ENCODE data around the gene CTRL.

The CTRL gene

DNA sequence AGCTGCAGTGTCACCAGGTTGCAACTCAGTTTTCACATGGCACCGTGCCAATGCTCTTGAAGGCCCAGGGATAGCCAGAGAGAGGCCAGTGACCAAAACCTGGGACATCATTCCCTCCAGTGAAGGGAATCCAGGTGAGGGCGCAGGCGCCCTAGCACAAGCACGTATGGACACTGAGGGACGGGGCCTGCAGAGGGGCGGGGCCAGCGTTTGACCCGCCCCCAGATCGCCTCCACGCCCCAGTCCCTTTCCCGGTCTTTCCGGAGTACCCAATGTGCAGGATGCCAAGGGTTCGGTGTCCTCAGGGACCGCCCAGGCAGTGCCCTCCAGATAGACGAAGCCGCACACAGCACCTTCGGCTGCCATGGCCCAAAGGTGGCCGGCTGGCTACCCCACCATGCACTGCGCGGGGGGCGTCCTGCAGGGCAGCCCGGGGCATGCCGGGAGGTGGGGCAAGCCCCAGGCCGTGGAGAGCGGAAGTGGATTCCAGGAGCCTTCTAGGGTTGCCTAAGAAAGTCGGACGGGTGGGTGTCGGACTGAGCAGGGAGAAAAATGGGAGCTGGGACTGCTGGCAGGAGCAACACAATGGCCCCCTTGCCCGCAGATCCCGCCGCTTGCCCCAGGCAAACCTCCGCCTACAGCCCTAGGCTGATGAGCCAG, 32.1 kb upstream of the CTRL start:
- H3K36me3 ChIP-seq (ENCODE audit: control insufficient read depth in 2 of 2, insufficient read depth in 1 of 2, low read length in 2 of 2), result peaks cover 0 to 73% of the 10 kb centered on the region in 2 experiments; a peak in 2 of 3 replicates
- H3K27ac ChIP-seq (ENCODE audit: extremely low read depth, low read depth, low read length), result no peak overlapping the region
- ChIA-PET CTCF (interaction anchor here (0.6 kb wide), 1 partner anchor 30 kb away, joined by 3 read pairs; no protein-coding TSS in a partner anchor), POLR2A (interaction anchor here (0.7 to 1.8 kb wide), 3 partner anchors 16 to 59 kb away, joined by 3 to 5 read pairs (median 4); partner anchors contain the start of genes DDX28 and DUS2)
- no peak overlapping the region for H3K4me3 ChIP-seq (ENCODE audit: low read depth, low read length)
- TF ChIP-seq ZNF112 (tag by site-specific recombination; IDR thresholded peaks at IDR 0.05) (no peak), KLF9 (tag by site-specific recombination; IDR thresholded peaks at IDR 0.05; ENCODE audit: low read depth) (0 out of 2 replicates have a peak, but pooled peaks have one; percentile 36)
- H3K9me3 ChIP-seq (ENCODE audit: control insufficient read depth, insufficient read depth, low read depth, low read length), result no peaks in the 10 kb centered on the region
- no peaks in the 10 kb centered on the region; the same call in none of the 2 replicates for H3K4me1 ChIP-seq (ENCODE audit: control insufficient read depth, insufficient read depth, low read length)

DNA sequence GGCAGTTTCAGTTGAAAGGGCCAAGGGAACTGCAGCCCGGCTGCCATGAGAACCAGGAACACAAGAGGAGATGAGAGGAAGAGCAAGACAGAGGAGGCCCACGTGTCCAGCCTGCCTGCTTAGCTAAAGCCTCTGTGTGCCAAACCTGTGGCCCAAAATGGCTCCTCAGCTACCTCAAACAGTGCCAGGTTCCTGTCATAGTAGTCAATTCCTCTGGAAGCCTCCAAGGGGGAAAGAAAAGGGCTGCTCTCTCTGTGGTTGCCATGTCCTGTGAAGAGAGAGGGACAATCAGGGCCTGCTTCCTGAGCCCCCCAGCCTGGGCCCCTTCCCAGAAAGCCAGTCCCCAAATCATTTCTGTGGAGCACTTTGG, 31.6 kb upstream of the CTRL start:
- no peak for TF ChIP-seq ZNF214 (tag by site-specific recombination; IDR thresholded peaks at IDR 0.05; ENCODE audit: borderline replicate concordance)
- TF ChIP-seq ZNF548 (tag by site-specific recombination; IDR thresholded peaks at IDR 0.05), result no peak
- no peak for TF ChIP-seq ZNF610 (tag by site-specific recombination; IDR thresholded peaks at IDR 0.05; ENCODE audit: borderline replicate concordance)
- no peak for TF ChIP-seq ZNF600 (tag by site-specific recombination; IDR thresholded peaks at IDR 0.05)
- TF ChIP-seq ZNF596 (tag by site-specific recombination; IDR thresholded peaks at IDR 0.05), result no peak
- no peak for TF ChIP-seq ZNF560 (tag by site-specific recombination; IDR thresholded peaks at IDR 0.05; ENCODE audit: borderline replicate concordance)
- TF ChIP-seq ZNF776 (tag by site-specific recombination; IDR thresholded peaks at IDR 0.05; ENCODE audit: borderline replicate concordance), result no peak
- no peak for TF ChIP-seq ZBTB8A (tag by site-specific recombination; IDR thresholded peaks at IDR 0.05)
- no peak overlapping the region for H3K27ac ChIP-seq (ENCODE audit: extremely low read depth, low read depth, low read length)
- no peaks in the 10 kb centered on the region for H3K9me3 ChIP-seq (ENCODE audit: control insufficient read depth, insufficient read depth, low read depth, low read length)
- H3K4me1 ChIP-seq (ENCODE audit: control insufficient read depth, insufficient read depth, low read length), result no peaks in the 10 kb centered on the region; the same call in none of the 2 replicates
- ChIA-PET CTCF (interaction anchor here (1.1 kb wide), 1 partner anchor 77 kb away, joined by 4 read pairs; no protein-coding TSS in a partner anchor), POLR2A (interaction anchor here (0.6 to 1.8 kb wide), 3 partner anchors 28 to 357 kb away, joined by 4 to 6 read pairs (median 5); partner anchors contain the start of genes DDX28 and DUS2)
- H3K36me3 ChIP-seq (ENCODE audit: control insufficient read depth in 2 of 2, insufficient read depth in 1 of 2, low read length in 2 of 2), result peaks cover 0 to 78% of the 10 kb centered on the region in 2 experiments; a peak in 2 of 3 replicates
- no peak overlapping the region for H3K4me3 ChIP-seq (ENCODE audit: low read depth, low read length)

DNA sequence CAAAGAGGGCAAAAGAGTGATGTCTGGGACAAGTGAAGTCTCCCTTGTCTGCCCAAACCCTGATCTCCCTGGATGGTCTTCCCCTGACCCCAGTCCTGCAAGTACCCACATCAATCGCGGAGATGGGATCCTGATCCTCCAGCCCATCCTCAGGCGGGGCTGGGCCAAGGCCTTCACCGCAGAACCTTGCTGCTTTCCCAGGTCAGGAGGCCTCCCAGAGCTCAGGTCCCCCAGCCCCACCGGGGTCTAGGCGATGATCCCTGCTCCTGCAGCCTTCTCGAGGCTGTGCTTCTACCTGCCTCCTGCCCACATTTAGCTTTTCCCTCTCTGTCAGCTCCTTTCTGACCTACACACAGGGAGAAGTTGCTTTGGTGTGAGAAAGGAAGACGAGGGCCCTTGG, 30.5 kb upstream of the CTRL start:
- no peak overlapping the region for H3K4me3 ChIP-seq (ENCODE audit: low read depth, low read length)

More for the DNA sequence above, 30.5 kb upstream of the CTRL start:
- no peak overlapping the region for H3K27ac ChIP-seq (ENCODE audit: extremely low read depth, low read depth, low read length)
- TF ChIP-seq ZNF843 (tag by site-specific recombination; IDR thresholded peaks at IDR 0.05) (no peak), GLIS2 (tag by site-specific recombination; IDR thresholded peaks at IDR 0.05) (no peak), YY1 (tag by site-specific recombination; IDR thresholded peaks at IDR 0.05) (no peak), ZBTB20 (tag by site-specific recombination; IDR thresholded peaks at IDR 0.05) (no peak), ZSCAN23 (tag by site-specific recombination; IDR thresholded peaks at IDR 0.05) (no peak), ZNF221 (tag by site-specific recombination; IDR thresholded peaks at IDR 0.05; ENCODE audit: borderline replicate concordance) (no peak)
- TF ChIP-seq, protein P1, sequence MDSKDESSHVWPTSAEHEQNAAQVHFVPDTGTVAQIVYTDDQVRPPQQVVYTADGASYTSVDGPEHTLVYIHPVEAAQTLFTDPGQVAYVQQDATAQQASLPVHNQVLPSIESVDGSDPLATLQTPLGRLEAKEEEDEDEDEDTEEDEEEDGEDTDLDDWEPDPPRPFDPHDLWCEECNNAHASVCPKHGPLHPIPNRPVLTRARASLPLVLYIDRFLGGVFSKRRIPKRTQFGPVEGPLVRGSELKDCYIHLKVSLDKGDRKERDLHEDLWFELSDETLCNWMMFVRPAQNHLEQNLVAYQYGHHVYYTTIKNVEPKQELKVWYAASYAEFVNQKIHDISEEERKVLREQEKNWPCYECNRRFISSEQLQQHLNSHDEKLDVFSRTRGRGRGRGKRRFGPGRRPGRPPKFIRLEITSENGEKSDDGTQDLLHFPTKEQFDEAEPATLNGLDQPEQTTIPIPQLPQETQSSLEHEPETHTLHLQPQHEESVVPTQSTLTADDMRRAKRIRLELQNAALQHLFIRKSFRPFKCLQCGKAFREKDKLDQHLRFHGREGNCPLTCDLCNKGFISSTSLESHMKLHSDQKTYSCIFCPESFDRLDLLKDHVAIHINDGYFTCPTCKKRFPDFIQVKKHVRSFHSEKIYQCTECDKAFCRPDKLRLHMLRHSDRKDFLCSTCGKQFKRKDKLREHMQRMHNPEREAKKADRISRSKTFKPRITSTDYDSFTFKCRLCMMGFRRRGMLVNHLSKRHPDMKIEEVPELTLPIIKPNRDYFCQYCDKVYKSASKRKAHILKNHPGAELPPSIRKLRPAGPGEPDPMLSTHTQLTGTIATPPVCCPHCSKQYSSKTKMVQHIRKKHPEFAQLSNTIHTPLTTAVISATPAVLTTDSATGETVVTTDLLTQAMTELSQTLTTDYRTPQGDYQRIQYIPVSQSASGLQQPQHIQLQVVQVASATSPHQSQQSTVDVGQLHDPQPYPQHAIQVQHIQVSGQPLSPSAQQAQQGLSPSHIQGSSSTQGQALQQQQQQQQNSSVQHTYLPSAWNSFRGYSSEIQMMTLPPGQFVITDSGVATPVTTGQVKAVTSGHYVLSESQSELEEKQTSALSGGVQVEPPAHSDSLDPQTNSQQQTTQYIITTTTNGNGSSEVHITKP (tag by site-specific recombination; IDR thresholded peaks at IDR 0.05), result no peak
- TF ChIP-seq, protein P2, sequence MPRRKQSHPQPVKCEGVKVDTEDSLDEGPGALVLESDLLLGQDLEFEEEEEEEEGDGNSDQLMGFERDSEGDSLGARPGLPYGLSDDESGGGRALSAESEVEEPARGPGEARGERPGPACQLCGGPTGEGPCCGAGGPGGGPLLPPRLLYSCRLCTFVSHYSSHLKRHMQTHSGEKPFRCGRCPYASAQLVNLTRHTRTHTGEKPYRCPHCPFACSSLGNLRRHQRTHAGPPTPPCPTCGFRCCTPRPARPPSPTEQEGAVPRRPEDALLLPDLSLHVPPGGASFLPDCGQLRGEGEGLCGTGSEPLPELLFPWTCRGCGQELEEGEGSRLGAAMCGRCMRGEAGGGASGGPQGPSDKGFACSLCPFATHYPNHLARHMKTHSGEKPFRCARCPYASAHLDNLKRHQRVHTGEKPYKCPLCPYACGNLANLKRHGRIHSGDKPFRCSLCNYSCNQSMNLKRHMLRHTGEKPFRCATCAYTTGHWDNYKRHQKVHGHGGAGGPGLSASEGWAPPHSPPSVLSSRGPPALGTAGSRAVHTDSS (tag by site-specific recombination; IDR thresholded peaks at IDR 0.05), result no peak
- ChIA-PET POLR2A (interaction anchor here (0.5 to 1.8 kb wide), 2 partner anchors 11 to 27 kb away, joined by 3 to 5 read pairs; no protein-coding TSS in a partner anchor), CTCF (interaction anchor here (0.7 to 1.1 kb wide), 2 partner anchors 20 to 78 kb away, joined by 3 to 4 read pairs; no protein-coding TSS in a partner anchor)
- no peaks in the 10 kb centered on the region; the same call in none of the 2 replicates for H3K4me1 ChIP-seq (ENCODE audit: control insufficient read depth, insufficient read depth, low read length)
- peaks cover 0 to 88% of the 10 kb centered on the region in 2 experiments; a peak in 2 of 3 replicates for H3K36me3 ChIP-seq (ENCODE audit: control insufficient read depth in 2 of 2, insufficient read depth in 1 of 2, low read length in 2 of 2)
- H3K9me3 ChIP-seq (ENCODE audit: control insufficient read depth, insufficient read depth, low read depth, low read length), result no peaks in the 10 kb centered on the region

All from HEK293 (cell line).